ENCODE measurements around the gene ZBTB20. TPM values are rescaled to one million over a fixed set of nuclear protein-coding genes. Genes with fewer than 3 reads are reported as not detected.

Gene ZBTB20
- total and polyA plus RNA-seq, 10 of the 15 experiments (the other 5 are each of a cell fraction or from before 2014, with no cell fraction given) = 0.20 to 5.5 (median 2.2) TPM

DNA sequence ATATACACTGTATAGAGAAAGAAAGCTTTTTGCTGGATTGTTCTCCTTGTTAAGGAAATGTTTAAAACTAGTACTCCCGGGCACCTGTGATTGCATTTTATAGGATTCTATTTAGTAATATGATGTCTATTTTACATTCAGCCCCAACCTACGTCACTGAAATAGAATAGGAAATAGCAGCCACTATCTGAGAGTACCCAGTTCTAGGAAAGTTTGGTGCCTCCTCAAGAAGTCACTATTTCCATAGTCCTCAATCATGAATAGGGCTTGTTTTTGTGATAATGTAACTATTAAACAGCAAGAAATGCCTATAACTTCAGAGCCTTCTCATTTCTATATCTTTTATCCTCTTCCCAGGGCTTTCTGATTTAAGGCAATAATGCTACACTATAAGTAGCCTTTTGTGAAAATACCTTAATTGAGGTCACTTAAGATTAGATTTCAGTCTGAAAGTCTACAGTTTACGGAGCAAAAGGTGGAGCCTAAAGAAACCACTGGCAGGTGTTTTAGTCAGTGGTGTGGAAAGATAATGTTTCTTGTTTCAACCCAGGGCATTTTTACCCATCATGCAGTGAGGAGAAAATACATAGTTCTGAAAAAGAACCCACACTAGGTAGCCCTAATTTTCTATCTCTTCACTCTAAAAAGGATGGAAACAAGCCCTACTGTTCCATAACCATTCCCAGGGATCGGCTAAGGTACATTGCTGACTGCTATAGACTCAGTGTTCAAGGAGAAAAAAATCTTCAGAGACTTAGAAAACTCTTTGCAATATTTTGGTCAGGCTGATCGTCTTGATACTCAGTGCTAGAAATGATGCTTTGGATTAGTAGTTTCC is 814.5 kb downstream of the ZBTB20 start:
- ChIA-PET CTCF (interaction anchor here (0.7 to 1.5 kb wide), 2 partner anchors 8 to 9 kb away, joined by 3 to 4 read pairs; no protein-coding TSS in a partner anchor), RAD21 (ENCODE audit: unreplicated experiment) (no interaction called here)

More for the DNA sequence above, 814.5 kb downstream of the ZBTB20 start:
- no peak overlapping the region for H3K4me3 ChIP-seq
- H3K27ac ChIP-seq (ENCODE audit: control insufficient read depth, insufficient read depth) = peak overlapping the region; percentile 51
- peak overlapping the region; percentile 14; the same call in 1 of the 2 replicates for H3K4me2 ChIP-seq (ENCODE audit: control insufficient read depth, insufficient read depth)
- H3K79me2 ChIP-seq (ENCODE audit: control insufficient read depth, insufficient read depth, low read length) = no peaks in the 10 kb centered on the region
- in situ Hi-C loops (cut with MboI) = no loop called here
- BruUV-seq (replicated peaks) = no TSS peak
- no peak for FAIRE-seq
- POLR2A ChIA-PET = no interaction called here
- TF ChIP-seq NFIC (IDR thresholded peaks at IDR 0.05; ENCODE audit: low read depth, low read length) (0 out of 2 replicates have a peak, but pooled peaks have one; percentile 27), EED (IDR thresholded peaks at IDR 0.05; ENCODE audit: low read depth) (no peak), MTA2 (IDR thresholded peaks at IDR 0.05; ENCODE audit: low read depth) (no peak; the same call in 1 of the 2 replicates), ZNF622 (IDR thresholded peaks at IDR 0.05) (no peak), ZNF24 (IDR thresholded peaks at IDR 0.05) (peak; percentile 85), RUNX3 (IDR thresholded peaks at IDR 0.05; ENCODE audit: low read length) (peak; percentile 69), TARDBP (IDR thresholded peaks at IDR 0.05; ENCODE audit: borderline replicate concordance) (no peak), SMARCA5 (IDR thresholded peaks at IDR 0.05) (no peak), CHD1 (IDR thresholded peaks at IDR 0.05; ENCODE audit: low read depth, low read length) (no peak), ZZZ3 (IDR thresholded peaks at IDR 0.05; ENCODE audit: control insufficient read depth, insufficient read length, low read depth) (no peak)
- TF ChIP-seq, protein P1, sequence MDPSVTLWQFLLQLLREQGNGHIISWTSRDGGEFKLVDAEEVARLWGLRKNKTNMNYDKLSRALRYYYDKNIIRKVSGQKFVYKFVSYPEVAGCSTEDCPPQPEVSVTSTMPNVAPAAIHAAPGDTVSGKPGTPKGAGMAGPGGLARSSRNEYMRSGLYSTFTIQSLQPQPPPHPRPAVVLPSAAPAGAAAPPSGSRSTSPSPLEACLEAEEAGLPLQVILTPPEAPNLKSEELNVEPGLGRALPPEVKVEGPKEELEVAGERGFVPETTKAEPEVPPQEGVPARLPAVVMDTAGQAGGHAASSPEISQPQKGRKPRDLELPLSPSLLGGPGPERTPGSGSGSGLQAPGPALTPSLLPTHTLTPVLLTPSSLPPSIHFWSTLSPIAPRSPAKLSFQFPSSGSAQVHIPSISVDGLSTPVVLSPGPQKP (IDR thresholded peaks at IDR 0.05; ENCODE audit: low read depth, low read length) = no peak
- H3K36me3 ChIP-seq (ENCODE audit: control insufficient read depth in 2 of 2, insufficient read depth in 2 of 2, low read length in 1 of 2) = no peaks in the 10 kb centered on the region
- H4K20me1 ChIP-seq (ENCODE audit: control insufficient read depth, insufficient read depth) = no peaks in the 10 kb centered on the region
- H3K4me1 ChIP-seq (ENCODE audit: control insufficient read depth, insufficient read depth, low read length) = peaks cover 17% of the 10 kb centered on the region; the same call in 1 of the 2 replicates
- intact Hi-C loops (cut with micrococcal nuclease; ENCODE audit: unreplicated experiment) = loop anchor here (2.0 kb wide), 1 partner anchor 42 kb away; no protein-coding TSS in a partner anchor
- WGBS (ENCODE audit: insufficient coverage, insufficient replicate concordance, low lambda C conversion rate, missing lambda C conversion rate) = 47% methylated on average over 5 of the region's 5 CpGs
- H2AFZ ChIP-seq (ENCODE audit: control insufficient read depth, low read depth, low read length) = no peak overlapping the region
- DNase-seq (ENCODE audit: low read depth, low spot score) = no peak
- H3K9me3 ChIP-seq (replicated peaks; ENCODE audit: control insufficient read depth, insufficient read depth, low read length) = peaks cover 7% of the 10 kb centered on the region; the same call in 2 of the 3 replicates
- no peaks in the 10 kb centered on the region for H3K27me3 ChIP-seq (replicated peaks in 1 of 2; ENCODE audit: control insufficient read depth in 2 of 2, insufficient read depth in 2 of 2, low read length in 1 of 2)
- H3K9ac ChIP-seq (ENCODE audit: control insufficient read depth, insufficient read depth, low read length) = no peak overlapping the region
- SMC1A ChIA-PET (ENCODE audit: uncharacterized antibody, unreplicated experiment) = interaction anchor here (0.6 to 5.8 kb wide), 4 partner anchors 9 to 40 kb away, joined by 3 to 54 read pairs (median 22); partner anchors contain the start of gene TIGIT
- ATAC-seq = peak; percentile 69
